ENCODE data around the gene FABP6. TPM values are rescaled to one million over a fixed set of nuclear protein-coding genes. Genes with fewer than 3 reads are reported as not detected.
A peak's percentile ranks its signal among the peaks of the same experiment; 100 is the strongest.

Gene FABP6
- total RNA-seq, 1 experiment from 2014 or later, result 0.31 TPM

- ChIA-PET POLR2A (no interaction called here), CTCF (no interaction called here)
- Histone ChIP-seq H3K27me3 (ENCODE audit: control insufficient read depth, insufficient read depth, low read length) (no peaks in the 10 kb centered on the region), H3K4me1 (ENCODE audit: control insufficient read depth, insufficient read depth, low read length) (no peaks in the 10 kb centered on the region), H3K9me3 (ENCODE audit: control insufficient read depth, insufficient read depth, low read depth, low read length) (no peaks in the 10 kb centered on the region), H3K4me3 (ENCODE audit: low read depth in 2 of 2, low read length in 2 of 2) (no peak overlapping the region), H3K36me3 (ENCODE audit: control insufficient read depth, insufficient read depth, low read length) (no peaks in the 10 kb centered on the region), H3K27ac (ENCODE audit: low read length) (no peak overlapping the region)
- in situ Hi-C loops (cut with HindIII; ENCODE audit: low pct_unique_long_range_greater_than_20kb, low sequenced_read_pairs) (no loop called here), intact Hi-C loops (cut with micrococcal nuclease; ENCODE audit: unreplicated experiment) (no loop called here)
- TF ChIP-seq, protein P1, sequence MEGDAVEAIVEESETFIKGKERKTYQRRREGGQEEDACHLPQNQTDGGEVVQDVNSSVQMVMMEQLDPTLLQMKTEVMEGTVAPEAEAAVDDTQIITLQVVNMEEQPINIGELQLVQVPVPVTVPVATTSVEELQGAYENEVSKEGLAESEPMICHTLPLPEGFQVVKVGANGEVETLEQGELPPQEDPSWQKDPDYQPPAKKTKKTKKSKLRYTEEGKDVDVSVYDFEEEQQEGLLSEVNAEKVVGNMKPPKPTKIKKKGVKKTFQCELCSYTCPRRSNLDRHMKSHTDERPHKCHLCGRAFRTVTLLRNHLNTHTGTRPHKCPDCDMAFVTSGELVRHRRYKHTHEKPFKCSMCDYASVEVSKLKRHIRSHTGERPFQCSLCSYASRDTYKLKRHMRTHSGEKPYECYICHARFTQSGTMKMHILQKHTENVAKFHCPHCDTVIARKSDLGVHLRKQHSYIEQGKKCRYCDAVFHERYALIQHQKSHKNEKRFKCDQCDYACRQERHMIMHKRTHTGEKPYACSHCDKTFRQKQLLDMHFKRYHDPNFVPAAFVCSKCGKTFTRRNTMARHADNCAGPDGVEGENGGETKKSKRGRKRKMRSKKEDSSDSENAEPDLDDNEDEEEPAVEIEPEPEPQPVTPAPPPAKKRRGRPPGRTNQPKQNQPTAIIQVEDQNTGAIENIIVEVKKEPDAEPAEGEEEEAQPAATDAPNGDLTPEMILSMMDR (IDR thresholded peaks at IDR 0.05), result no peak
- no peak for TF ChIP-seq SIN3A (IDR thresholded peaks at IDR 0.05; ENCODE audit: borderline replicate concordance, insufficient read depth, low read depth, low read length)
- no peak for TF ChIP-seq POLR2AphosphoS5 (IDR thresholded peaks at IDR 0.05; ENCODE audit: low read depth, low read length)
- TF ChIP-seq TCF7L2 (IDR thresholded peaks at IDR 0.05; ENCODE audit: low read depth, low read length), result no peak
- no peak for TF ChIP-seq REST (IDR thresholded peaks at IDR 0.05; ENCODE audit: insufficient read depth in 1 of 2, low read depth in 2 of 2, low read length in 1 of 2)
- ATAC-seq (peak; percentile 47; the same call in 1 of the 2 replicates), DNase-seq (ENCODE audit: low read depth, low spot score) (no peak)
- no TSS peak for BruUV-seq (replicated peaks)
Measured at GRCh38 chr5:160213537-160213936, 15.8 kb upstream of the FABP6 start.

GRCh38 chr5:160219356-160219755 lies 9.9 kb upstream of the FABP6 start:
- ChIA-PET CTCF (interaction anchor here (0.6 kb wide), 1 partner anchor 14 kb away, joined by 3 read pairs; no protein-coding TSS in a partner anchor), POLR2A (no interaction called here)
- in situ Hi-C loops (cut with HindIII; ENCODE audit: low pct_unique_long_range_greater_than_20kb, low sequenced_read_pairs) (no loop called here), intact Hi-C loops (cut with micrococcal nuclease; ENCODE audit: unreplicated experiment) (no loop called here)
- TF ChIP-seq REST (IDR thresholded peaks at IDR 0.05; ENCODE audit: insufficient read depth in 1 of 2, low read depth in 2 of 2, low read length in 1 of 2), result no peak
- TF ChIP-seq, protein P1 (IDR thresholded peaks at IDR 0.05), result no peak
- ATAC-seq (no peak), DNase-seq (ENCODE audit: low read depth, low spot score) (no peak)
- no peaks in the 10 kb centered on the region for H3K9me3 ChIP-seq (ENCODE audit: control insufficient read depth, insufficient read depth, low read depth, low read length)
- BruUV-seq (replicated peaks), result no TSS peak
- no peak overlapping the region for H3K4me3 ChIP-seq (ENCODE audit: low read depth in 2 of 2, low read length in 2 of 2)
- H3K4me1 ChIP-seq (ENCODE audit: control insufficient read depth, insufficient read depth, low read length), result no peaks in the 10 kb centered on the region
- no peaks in the 10 kb centered on the region for H3K36me3 ChIP-seq (ENCODE audit: control insufficient read depth, insufficient read depth, low read length)
- no peak overlapping the region for H3K27ac ChIP-seq (ENCODE audit: low read length)
- no peaks in the 10 kb centered on the region for H3K27me3 ChIP-seq (ENCODE audit: control insufficient read depth, insufficient read depth, low read length)
